SK-N-MC (cell line): Measurements from ENCODE around the gene SPTBN4.
"Not testable (repeated sequence)": the region's sequence is repeated elsewhere in the genome, so short reads cannot be mapped to it uniquely, and the experiment has no call there.

Source experiments
- DNase-seq: peaks from one replicate; pipeline ENCODE4 v3.0.0-alpha.2; 2011; ENCODE audit warnings: low read depth, low spot score
- H3K27ac ChIP-seq: fragments of 200-600 bp; sonication (generic); 2 replicates; pipeline ENCODE4 v1.5.1; 2016; ENCODE audit warnings: mixed run types
- H3K36me3 ChIP-seq: fragments of 200-600 bp; sonication (generic); 2 replicates; pipeline ENCODE4 v1.6.1; 2017; ENCODE audit warnings: antibody characterized with exemption, low read length, mixed read lengths; ENCODE audit not compliant: insufficient read depth
- H3K4me3 ChIP-seq: fragments of 200-600 bp; sonication (generic); 2 replicates; pipeline ENCODE4 v1.5.1; 2016
- H3K9ac ChIP-seq: fragments of 200-600 bp; sonication (generic); 2 replicates; pipeline ENCODE4 v1.8.0; 2017; ENCODE audit warnings: mixed run types, mixed read lengths; ENCODE audit not compliant: insufficient read length
- H3K9me3 ChIP-seq: fragments of 200-600 bp; sonication (generic); 2 replicates; pipeline ENCODE4 v1.6.1; 2017; ENCODE audit warnings: low read depth, mild to moderate bottlenecking, antibody characterized with exemption, low read length, moderate library complexity, mixed read lengths
- EZH2 ChIP-seq: fragments of 200-600 bp; sonication (generic); IDR thresholded peaks from one replicate; pipeline ENCODE4 v1.6.1; 2017; ENCODE audit warnings: antibody characterized with exemption
- FOXP2 ChIP-seq: optimal IDR thresholded peaks from 2 replicates; pipeline ENCODE3; 2011; ENCODE audit warnings: mild to moderate bottlenecking, moderate library complexity; ENCODE audit not compliant: insufficient read depth; ENCODE audit errors: extremely low read length, control extremely low read depth
- POLR2AphosphoS5 ChIP-seq: IDR thresholded peaks from 2 replicates; pipeline ENCODE4 v1.6.1; 2012; ENCODE audit warnings: mild to moderate bottlenecking, low read depth, low read length, borderline replicate concordance

Gene SPTBN4

DNA sequence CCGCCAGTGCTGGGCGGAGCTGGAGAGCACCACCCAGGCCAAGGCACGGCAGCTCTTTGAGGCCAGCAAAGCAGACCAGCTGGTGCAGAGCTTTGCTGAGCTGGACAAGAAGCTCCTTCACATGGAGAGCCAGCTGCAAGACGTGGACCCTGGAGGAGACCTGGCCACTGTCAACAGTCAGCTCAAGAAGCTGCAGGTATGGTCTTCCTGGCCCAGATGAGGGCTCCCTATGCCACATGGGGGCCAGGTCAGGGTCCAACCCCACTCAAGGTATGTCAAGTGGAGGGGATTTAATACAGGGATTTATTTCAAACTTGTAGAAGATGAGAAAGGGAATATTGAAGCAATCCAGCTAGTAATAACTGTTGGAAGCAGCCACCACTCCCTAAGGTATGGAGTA is 67.3 kb downstream of the SPTBN4 start:
- Histone ChIP-seq H3K9me3 (no peaks in the 10 kb centered on the region), H3K27ac (no peak overlapping the region), H3K9ac (no peak overlapping the region), H3K4me3 (no peak overlapping the region), H3K36me3 (no peaks in the 10 kb centered on the region)
- DNase-seq: no peak
- TF ChIP-seq EZH2: no peak

DNA sequence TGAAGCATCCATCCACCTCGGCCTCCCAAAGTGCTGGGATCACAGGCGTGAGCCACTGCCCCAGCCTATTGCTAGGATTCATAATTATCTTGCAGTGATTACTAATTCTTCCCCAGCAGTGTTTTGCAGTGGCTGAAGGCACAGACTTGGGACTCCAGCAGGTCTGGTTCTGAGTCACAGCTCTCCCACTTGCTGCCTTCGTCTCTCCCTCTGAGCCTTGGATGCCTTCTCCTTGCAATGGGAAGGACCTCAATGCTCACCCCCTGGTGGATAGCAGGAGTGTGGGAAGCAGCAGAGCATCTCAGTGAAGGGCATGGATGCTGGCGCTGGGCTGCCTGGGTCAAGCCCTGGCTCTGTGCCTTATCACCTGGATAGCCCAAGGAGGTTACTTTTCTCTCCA is 72.3 kb downstream of the SPTBN4 start:
- no peak for DNase-seq
- TF ChIP-seq FOXP2: no peak
- TF ChIP-seq POLR2AphosphoS5: no peak
- TF ChIP-seq EZH2: no peak
- Histone ChIP-seq H3K9me3 (no peaks in the 10 kb centered on the region), H3K36me3 (no peaks in the 10 kb centered on the region), H3K9ac (no peak overlapping the region), H3K4me3 (no peak overlapping the region), H3K27ac (no peak overlapping the region)

DNA sequence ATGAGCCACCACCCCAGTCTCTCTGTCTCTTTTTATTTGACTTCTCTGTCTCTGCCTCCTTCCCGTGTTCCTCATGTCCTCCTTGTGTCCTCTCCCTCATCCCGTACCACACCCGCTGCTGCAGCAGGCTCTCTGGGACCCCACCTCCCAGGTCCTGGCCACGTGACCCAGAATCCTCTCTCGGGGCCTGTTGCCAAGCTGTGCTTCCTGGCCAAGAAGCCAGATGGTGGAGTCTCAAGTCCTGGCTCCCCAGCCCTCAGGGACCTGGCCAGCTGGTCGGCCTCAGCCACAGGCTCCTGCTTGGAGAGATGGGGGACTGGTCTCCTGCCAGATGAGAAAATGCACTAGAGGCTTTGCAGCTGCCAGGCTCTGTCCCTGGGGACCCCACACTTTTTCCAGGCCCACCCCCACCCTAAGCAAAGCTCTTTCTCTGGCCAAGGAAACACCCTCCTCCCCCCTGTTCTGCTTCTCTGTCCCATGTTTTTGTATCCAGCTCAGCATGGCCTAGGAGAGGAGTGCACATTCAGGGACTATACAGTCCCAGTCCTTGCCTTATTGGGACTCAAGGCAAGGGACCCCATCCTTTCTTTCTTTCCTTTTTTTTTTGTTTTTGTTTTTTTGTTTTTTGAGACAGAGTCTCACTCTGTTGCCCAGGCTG is 75.5 kb downstream of the SPTBN4 start:
- Histone ChIP-seq H3K9me3 (no peaks in the 10 kb centered on the region), H3K9ac (no peak overlapping the region), H3K27ac (no peak overlapping the region), H3K36me3 (no peaks in the 10 kb centered on the region), H3K4me3 (no peak overlapping the region)
- no peak for DNase-seq
- no peak for TF ChIP-seq EZH2
- TF ChIP-seq FOXP2: no peak
- TF ChIP-seq POLR2AphosphoS5: no peak

DNA sequence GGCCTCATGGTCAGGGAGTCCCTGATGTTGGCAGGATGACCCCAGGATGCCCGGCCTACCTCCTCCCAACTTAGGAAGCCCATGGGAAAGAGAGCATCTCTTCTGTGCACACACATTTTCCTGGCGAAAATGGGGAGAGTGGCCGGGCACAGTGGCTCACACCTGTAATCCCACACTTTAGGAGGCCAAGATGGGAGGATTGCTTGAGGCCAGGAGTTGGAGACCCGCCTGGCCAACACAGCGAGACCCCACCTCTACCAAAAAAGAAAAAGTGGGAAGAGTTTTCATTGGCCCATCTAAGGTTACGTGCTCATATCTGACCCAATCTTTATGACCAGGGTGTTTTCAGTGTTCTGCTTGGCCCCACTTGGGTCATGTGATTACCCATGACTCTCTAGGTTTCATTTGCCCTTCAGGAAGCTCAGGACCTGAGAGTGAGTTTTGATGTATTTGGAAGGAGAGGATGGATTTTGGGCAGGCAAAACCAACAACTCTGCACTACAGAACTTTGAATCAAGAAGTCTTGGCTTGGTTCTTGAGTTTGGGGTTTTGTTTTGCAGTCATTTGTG is 76.3 kb downstream of the SPTBN4 start:
- no peak for TF ChIP-seq POLR2AphosphoS5
- TF ChIP-seq EZH2: no peak
- no peak for TF ChIP-seq FOXP2
- Histone ChIP-seq H3K4me3 (no peak overlapping the region), H3K27ac (no peak overlapping the region), H3K9me3 (no peaks in the 10 kb centered on the region), H3K9ac (no peak overlapping the region), H3K36me3 (no peaks in the 10 kb centered on the region)
- no peak for DNase-seq

DNA sequence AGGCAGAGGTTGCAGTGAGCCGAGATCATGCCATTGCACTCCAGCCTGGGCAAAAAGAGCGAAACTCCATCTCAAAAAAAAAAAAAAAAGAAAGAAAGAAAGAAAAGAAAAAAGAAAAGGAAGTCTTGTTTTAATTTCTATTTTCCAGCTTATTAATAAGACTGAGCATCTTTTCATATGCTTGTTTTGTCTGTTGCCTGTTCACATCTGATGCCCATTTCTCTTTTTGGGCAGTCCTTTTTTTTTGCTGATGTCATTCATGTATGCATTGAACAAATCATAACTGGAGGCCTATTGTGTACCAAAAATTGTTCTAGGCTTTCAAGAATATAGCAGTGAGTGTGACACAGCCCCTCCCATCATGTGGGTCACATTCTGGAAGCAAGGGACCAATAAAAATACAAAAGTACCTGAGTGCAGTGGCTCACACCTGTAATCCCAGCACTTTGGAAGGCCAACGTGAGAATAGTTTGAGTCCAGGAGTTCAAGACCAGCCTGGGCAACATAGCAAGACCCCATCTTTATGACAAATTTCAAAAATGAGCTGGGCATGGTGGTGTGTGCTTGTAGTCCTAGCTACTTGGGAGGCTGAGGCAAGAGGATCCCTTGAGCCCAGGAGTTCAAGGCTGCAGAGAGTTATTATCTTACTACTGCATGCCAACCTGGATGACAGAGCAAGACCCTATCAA is 79.5 kb downstream of the SPTBN4 start:
- not testable (repeated sequence) for H3K4me3 ChIP-seq, DNase-seq, H3K36me3 ChIP-seq, H3K9me3 ChIP-seq, H3K27ac ChIP-seq, H3K9ac ChIP-seq

DNA sequence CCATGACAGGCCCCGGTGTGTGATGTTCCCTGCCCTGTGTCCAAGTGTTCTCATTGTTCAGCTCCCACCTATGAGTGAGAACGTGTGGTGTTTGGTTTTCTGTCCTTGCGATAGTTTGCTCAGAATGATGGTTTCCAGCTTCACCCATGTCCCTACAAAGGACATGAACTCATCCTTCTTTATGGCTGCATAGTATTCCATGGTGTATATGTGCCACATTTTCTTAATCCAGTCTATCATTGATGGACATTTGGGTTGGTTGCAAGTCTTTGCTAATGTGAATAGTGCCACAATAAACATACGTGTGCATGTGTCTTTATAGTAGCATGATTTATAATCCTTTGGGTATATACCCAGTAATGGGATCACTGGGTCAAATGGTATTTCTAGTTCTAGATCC is 80.4 kb downstream of the SPTBN4 start:
- H3K9ac ChIP-seq, H3K9me3 ChIP-seq, H3K27ac ChIP-seq, H3K36me3 ChIP-seq, H3K4me3 ChIP-seq, DNase-seq: not testable (repeated sequence)

DNA sequence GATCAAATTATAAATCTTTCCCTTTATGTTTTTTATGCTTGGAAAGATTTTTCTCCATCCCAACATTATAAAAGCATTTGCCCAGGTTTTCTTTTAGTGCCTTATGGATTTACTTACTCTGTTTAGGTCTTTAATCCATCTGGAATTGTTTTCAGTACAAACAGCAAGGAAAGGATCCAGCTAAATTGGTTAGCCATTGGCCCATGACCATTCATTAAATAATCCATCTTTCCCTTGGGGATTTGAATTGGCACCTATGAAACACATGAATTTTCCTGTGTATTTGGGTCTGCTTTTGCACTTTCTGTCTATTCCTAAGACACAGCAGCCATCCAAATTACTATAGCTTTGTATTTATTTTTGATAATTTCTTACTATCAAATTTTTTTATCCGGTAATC is 81.0 kb downstream of the SPTBN4 start:
- no peak overlapping the region for H3K4me3 ChIP-seq
- no peak for TF ChIP-seq EZH2
- TF ChIP-seq FOXP2: no peak
- TF ChIP-seq POLR2AphosphoS5: no peak
- H3K9ac ChIP-seq: no peak overlapping the region
- H3K27ac ChIP-seq: no peak overlapping the region
- H3K9me3 ChIP-seq: no peaks in the 10 kb centered on the region
- DNase-seq: no peak
- H3K36me3 ChIP-seq: no peaks in the 10 kb centered on the region

DNA sequence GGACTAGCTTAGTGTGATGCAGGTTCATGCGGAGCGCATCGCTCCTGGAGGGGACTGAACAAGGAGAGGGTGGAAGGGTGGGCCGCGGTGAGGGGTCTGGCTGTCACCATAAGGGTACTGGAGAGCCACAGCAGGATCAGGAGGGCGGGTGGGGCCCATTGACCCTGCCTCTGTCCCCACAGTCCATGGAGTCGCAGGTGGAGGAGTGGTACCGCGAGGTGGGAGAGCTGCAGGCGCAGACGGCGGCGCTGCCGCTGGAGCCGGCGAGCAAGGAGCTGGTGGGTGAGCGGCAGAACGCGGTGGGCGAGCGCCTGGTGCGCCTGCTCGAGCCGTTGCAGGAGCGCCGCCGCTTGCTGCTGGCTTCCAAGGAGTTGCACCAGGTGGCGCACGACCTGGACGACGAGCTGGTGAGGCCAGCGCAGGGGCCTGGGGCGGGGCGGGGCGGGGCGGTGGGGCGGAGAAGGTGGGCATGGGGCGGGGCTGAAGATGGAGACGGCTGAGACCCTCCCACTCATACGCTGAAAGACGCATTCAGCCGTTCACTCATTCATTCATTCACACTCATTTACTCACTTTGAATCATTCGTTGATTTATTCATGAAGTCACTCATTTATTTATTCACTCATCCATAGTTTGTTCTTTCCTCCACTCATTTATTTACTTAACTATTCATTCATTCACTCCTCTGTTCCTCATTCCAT is 82.4 kb downstream of the SPTBN4 start:
- H3K9ac ChIP-seq: peak overlapping the region; percentile 41
- TF ChIP-seq FOXP2: no peak
- TF ChIP-seq POLR2AphosphoS5: no peak
- TF ChIP-seq EZH2: no peak
- no peak overlapping the region for H3K27ac ChIP-seq
- peak overlapping the region; percentile 62 for H3K4me3 ChIP-seq
- H3K9me3 ChIP-seq: no peaks in the 10 kb centered on the region
- no peak for DNase-seq
- no peaks in the 10 kb centered on the region for H3K36me3 ChIP-seq
